Stimulated activated CD4-positive, alpha-beta T cell treated with anti-CD3 and anti-CD28 coated beads, Interleukin-4, amount 100 ng/mL, for 4 hours (primary cell): ENCODE measurements around the gene TFB1M.

Experiments
- DNase-seq, 2 experiments: peaks; one replicate each; pipeline ENCODE4 v3.0.0-alpha.2; 2020

TFB1M gene

DNA sequence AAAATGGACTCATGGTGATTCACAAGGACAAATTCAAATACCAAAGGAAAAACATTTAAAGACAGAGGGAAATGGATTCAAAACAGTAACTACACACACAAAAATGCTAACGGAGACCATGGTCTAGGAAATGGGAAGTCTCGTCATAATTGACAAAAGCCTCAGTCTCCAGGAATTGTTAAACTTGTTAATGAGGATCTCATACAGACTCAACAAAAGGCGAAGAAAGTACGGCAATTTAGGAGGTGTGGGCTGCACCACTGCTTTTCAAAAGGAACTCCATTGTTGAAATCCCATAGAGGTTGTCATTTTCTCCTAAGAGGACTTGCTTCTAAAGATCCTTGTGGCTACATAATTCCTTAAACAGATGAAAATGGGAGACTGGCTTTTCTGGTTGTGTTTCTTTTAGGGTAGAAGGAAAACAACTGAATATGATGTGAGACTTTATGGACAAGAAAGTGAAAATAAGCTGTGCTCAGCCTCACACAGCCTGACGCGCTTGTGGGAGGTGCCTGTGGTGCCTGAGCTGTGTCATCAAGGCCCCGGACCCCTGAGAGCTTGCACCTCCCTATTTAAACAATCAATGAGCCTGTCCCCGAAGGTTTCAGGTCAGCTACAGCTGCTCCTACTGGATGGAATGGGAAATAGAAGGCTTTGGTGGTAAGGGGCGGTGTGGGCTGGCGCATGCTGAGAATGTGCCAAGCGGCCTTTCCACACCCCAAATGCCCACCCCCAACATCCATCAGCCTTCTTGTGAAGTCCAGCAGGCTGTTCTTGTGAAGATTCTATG is 53.0 kb downstream of the TFB1M start:
- no peak for DNase-seq

DNA sequence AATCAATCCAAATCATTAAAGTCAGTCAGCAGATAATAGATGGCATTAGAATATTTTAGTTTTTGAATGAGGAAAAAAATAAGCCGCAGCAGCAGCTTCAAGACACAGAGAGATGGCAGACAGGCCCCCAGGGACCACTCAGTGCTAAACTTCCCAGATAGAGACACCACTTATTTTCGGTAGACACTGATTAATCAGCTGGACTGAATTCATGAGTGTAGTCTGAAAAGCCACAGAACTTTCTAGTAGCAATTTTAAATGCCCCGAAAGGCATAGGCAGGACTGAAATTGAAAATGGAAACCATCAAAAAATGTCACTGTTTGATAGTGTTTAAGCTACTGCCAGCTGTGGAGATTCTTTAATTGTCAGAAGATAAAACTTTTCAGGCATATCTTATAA is 53.6 kb downstream of the TFB1M start:
- no peak for DNase-seq

DNA sequence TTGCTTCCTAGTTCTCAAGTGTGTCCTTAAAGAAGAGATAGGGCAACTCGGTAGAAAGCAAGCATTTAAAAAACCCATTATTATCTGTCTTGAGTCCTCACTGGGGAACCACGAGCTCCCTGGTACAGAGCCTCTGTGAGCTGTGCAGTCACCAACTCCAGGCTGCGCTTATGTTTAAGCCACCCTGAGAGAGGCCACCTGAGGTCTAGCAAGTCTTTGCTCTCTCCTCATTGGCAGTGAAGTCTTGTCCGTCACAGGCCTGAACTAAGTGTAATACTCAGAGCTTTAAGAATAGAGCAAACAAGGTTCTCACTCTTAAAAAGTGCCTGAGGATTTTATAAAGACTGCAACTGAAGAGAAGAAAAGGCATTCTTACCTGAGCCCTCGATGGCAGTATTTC is 54.4 kb downstream of the TFB1M start:
- DNase-seq: no peak

DNA sequence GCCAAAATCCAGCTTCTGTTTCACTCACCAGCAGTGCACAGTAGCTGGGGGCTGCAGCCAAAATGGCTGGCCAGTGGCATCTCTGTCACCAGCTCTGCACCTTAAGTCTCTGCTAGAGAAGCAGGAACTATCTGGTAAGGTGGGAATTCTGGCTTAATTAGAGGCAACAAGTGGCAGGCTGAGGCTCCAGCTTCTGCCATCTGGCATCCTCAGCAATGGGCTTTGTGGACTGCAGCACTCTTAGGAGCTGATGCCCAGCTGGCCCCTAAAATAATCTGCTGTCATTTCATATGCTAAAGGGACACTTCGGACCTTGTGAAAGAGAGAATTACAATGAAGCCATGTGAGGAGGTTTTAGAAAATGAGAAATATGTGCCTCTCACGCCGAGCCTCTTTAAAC is 55.1 kb downstream of the TFB1M start:
- no peak for DNase-seq

DNA sequence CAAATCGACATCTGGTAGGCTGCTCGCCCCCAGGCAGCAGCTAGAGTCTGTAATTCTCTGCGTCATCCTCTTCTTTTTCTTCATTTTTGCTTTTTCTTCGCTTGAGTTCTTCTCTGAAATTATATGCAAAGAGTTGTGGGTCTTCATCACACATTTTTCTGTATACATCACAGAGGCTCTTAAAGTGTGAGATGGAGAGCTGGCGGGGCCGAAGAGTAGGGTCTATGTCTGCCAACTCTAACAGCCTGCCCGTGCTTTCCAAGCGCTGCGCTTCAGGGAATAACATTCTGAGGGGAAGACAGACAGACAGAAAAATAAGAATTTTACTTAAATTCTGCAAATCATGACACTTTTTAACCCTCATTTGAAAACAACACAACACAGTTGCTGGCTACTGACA is 56.5 kb downstream of the TFB1M start:
- DNase-seq: no peak

DNA sequence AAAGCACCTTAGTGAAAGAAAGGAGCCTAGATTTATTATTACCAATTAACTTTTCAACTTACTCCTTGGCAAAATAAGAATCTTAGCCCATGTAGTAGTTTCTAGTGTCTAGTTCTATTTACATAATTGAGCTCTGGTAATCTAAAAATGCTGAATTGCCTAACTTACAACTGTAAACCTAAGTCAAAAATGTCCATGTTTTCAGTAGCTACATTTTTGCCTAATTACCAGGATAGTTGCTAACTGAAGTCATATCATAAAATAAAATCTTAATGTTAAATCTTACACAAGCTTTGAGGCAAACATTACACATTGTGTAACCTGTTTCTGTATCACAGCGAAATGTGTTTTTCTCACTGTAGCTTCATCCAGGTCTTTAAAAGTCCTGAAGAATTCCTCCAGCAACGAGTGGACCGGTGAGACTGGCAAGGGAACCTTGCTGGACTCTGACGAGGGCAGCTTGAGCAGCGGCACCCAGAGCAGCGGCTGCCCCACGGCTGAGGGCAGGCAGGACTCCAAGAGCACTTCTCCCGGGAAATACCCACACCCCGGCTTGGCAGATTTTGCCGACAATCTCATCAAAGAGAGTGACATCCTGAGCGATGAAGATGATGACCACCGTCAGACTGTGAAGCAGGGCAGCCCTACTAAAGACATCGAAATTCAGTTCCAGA is 58.0 kb downstream of the TFB1M start:
- DNase-seq: no peak

DNA sequence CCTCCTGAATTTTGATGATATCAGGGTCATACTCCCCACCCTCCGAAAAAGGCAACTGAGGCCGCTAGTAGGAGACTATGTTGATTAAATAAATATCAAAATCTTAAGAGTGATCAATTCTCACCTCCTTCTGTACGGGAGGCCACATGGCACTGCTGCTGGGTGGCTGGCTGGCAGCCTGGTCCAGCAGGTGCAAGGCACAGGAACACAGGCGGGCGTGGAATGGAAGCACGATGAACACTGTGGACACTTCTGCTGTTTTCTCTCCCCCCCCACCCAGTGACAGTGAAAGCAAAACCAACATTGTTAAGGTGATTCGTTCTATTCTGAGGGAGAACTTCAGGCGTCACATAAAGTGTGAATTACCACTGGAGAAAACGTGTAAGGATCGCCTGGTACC is 60.1 kb downstream of the TFB1M start:
- DNase-seq: no peak

DNA sequence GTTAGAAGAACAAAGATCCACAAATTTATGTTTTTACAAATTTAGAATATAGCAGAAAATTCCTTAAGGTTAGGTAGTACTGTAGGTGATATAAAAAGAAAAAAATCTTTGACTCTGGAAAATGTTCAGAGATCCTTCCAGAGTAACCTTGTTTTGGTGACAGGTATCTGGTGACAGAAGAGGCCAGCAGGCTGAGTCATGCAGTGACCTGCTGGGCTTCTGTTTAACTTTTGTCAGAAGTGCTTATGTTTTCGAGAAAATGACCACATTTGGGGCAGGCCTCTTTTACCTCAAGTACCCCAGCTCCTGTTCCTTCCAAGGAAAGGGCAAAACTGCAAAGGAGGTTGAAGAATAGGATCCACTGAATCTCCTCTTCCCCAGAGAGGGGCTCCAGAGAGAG is 60.9 kb downstream of the TFB1M start:
- no peak for DNase-seq

DNA sequence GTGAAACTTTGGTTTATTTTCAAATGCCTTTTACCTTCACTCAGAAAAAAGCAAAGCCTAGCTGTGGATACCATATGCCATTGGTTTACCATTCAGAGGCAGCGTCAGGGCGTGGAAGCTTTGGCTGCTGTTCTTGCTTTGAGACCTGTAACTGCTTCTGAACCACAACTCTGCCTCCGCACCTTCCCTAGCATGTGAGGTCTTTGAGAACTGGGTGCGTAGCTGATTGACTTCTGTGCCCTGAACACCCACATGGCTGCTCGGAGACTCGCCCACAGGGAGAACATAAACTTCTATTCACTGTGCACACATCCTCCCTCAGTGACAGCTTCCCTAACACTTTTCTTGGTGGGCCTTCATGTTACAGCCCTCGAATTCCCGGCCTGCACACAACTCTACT is 61.7 kb downstream of the TFB1M start:
- DNase-seq: no peak

DNA sequence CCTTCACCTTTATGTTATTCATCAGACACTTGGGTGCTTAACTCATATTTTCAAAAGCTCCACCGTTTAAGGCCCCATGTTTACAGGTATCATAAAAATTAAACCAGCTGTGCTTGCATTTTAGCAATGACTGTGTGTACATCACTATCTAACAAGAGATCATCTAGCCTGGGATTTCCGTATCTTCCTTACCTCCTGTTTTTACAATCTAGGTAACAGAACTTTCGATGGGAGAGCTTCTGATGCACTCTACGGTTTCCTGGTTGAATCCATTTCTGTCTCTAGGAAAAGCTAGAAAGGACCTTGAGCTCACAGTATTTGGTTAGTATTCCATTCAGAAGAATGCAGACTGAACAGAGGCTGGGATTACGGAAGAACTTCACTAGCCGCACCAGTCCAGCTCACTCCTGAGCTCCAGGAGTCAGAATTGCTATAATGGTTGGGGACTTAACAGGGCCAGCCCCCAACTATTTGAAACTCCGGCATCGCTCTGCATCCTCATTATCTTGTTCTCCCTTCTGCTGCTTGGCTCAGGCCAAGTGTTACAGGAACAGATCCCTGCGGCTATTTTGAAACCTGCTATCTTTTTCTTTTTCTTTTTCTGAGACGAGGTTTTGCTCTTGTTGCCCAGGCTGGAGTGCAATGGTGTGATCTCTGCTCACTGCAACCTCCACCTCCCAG is 63.4 kb downstream of the TFB1M start:
- no peak for DNase-seq

DNA sequence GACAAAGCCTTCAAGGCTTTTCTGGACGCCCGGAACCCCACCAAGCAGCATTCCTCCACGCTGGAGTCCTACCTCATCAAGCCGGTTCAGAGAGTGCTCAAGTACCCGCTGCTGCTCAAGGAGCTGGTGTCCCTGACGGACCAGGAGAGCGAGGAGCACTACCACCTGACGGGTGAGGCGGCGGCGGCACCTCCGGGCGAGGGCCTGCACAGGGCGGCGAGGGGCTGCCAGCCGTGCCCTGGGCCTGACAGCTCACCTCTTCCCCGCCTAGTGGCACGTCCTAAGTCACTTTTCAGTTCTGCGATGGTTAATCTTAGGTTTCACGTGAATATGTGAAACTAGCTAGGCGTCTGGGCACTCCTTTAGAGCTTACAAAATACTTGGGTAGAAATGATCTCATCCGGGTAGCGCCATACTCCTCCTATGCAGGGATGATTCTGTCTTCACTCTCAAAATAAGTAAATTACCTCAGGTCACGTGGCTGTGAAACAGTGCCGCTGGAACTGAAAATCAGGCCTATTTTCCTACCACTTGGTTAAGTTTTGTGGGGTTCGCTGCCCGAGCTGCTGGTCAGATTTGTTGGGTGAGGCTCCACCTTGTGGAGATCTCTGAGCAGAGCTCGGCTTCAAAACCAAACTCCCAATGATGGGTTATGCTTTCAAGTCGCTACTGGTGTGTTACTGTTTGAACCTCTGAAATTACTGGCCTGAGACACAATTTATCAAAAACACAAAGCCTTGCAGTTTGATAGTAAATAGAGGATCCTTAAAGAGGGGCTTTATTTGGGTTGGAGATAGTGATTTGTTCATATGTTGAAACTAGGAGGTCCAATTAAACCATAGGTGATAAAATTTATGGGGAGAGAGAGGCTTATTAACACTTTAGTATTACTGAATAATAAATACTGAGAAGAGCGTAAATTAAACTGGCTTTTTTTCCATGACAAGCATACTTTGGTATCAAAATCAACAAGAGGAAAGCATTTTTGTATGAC is 66.0 kb downstream of the TFB1M start:
- no peak for DNase-seq

DNA sequence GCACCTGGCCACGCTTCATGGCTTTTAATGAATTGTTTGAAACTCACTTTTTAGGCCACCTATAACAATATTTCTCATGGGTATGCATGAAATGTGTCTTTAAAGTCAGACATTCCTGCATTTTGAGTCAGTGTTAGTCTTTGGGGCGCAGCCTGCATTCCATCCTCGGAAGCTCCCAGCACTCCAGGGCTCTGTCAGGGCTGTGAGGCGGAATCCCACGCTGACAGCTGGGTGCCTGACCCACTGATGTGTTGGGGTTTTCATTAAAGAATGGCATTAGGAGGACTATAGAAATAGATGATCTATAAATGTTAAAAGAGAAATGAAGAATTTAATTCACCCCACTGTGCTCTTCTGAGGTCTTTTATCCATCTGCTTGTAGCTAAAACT is 66.7 kb downstream of the TFB1M start:
- DNase-seq: no peak

DNA sequence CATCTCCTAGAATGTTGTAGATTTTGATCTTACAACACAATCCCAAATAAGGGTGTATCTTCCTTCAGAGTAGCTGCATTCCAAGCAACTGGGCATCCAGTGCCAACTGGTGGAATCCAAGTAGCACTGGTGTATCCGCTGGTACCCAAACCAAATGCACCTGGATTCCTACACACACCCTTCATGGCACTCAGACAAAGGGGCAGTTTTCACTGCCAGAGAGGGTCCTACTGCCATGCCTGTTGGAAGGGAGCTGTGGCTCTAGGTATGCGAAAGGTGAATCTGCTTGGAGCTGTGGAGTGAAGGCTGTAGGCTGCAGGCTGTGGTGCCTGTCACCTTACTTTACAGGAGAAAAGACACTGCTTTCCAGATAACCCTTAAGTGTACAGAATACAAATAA is 67.5 kb downstream of the TFB1M start:
- no peak for DNase-seq

DNA sequence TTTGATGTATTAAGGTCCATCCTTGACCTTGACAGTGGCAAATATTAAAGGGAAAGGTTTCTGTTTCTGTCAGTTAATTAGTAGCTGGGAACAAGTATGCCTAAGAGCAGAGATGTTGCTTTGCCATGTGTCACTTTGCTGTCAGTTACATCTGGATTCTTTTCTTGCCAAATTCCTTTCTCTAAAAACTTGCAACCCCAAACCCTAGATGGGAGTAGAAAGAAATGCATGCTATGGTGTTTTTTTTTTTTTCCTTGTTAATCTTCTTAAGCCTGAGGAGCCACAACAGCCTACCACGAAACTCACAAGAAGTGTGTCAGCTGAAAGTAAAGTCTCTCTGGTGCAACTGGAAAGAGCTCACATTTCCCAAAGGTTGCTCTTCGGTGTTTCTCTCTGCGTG is 68.5 kb downstream of the TFB1M start:
- no peak for DNase-seq

DNA sequence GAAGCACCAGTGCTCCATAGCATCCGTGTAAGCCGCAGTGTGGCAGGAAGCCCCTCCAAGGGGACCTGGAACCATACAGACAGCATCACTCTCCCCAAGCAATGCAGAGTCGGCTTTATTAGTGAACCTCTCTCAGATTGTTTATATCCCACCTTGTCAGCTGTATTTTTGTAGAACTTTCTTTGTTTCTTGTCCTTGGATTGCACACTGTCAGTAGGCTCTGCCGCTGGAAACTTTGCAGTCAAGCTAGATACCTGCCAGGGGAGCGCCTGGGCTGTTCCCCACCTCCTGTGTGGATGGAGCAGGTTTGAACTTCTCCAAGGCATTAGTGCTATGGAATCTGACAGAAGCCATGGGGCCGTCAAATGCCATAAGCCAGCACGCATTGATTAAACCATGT is 69.1 kb downstream of the TFB1M start:
- no peak for DNase-seq

DNA sequence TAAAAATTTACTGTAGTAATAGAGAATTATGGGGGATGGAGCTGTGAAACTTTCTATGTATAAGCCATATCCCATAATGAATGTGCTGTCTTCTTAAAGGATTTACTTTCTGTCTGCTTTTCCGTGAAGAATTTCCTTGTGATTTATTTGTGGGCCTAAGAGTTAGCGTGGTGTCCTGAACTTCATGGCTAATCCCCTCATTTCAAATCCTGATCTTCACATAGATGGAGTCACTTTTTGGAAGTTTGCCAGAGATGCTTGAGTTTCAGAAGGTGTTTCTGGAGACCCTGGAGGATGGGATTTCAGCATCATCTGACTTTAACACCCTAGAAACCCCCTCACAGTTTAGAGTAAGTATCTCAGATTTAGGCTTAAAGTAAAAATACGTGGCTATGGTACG is 69.8 kb downstream of the TFB1M start:
- no peak for DNase-seq

DNA sequence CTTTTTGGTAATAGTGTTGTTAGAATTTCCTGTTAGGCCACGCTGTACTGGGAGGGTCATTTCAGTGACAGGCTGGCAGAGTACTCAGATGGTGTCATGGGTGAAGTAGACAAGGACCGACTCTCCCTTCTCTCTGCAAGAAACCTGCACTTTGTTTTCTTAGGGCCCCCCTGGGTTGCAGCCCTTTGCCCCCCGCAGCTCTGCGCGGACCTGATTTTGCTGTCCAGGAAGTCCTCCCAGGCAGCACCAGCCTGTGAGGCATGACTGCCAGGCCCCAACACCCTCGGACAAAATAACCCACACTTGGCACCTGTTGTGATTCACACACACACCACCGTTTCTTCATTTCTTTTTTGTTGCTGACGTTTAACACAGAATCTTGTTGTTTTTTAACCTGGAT is 72.3 kb downstream of the TFB1M start:
- DNase-seq: no peak

DNA sequence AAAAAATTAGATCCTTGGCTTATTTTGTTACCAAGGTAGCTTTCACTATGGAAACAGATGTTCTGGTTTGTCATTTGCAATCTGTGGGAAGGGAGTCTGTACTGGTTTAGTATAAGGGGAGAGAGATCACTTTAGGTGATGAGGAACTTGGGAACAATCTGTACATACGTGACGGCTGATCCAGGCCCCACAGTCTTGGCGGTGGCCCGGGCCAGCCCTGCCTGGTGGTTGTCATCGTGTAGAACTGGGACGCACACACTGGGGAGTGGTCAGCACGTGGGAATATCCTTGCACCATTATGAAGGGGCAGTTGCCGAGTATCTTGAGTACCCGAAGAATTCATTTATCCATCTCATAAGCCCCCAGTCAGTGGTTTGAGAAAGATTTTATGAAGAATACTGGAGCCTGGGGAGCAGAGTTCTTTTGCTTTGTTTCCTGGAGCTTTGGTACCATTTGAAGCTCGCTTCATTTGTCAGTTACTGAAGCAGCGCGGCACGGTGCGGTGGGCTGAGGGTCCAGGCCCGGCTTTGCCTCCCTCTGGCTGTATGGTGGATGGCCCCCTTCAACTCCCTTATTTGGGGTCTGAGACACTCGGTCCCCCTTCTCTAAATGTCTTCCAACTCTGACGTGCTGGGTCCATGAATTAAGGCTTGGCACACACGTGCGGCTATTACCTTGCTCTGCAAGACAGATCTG is 73.2 kb downstream of the TFB1M start:
- DNase-seq: no peak

DNA sequence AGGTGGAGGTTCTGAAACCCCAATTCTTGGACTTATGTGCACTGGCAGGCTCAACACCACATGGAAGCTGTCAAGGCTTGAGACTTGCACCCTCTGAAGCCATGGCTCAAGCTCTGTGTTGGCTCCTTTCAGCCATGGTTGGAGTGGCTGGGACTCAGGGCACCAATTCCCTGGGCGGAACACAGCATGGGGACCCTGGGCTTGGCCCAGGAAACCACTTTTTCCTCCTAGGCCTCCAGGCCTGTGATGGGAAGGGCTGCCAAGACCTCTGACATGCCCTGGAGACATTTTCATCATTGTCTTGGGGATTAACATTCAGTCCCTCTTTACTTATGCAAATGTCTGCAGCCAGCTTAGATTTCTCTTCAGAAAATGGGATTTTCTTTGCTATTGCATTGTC is 76.7 kb downstream of the TFB1M start:
- DNase-seq: no peak

DNA sequence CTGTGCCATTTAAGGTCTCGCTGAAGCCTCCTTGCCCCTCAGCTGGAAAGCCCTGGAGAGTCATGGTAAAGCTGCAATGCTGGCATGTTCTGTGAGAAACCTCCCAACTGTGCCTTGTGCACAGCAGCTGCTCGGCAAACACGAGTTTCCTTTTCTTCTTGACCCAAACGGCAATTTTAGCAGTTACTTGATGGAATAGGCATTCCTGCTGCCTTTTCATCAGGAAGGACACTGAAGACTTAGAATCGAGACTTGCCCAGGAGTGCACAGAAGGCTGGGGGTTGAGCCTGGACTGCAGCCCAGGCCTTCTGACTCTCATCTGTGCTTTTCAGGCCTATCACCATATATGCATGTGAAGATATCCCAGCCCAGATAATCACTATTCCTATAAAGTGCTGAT is 79.2 kb downstream of the TFB1M start:
- DNase-seq: no peak

DNA sequence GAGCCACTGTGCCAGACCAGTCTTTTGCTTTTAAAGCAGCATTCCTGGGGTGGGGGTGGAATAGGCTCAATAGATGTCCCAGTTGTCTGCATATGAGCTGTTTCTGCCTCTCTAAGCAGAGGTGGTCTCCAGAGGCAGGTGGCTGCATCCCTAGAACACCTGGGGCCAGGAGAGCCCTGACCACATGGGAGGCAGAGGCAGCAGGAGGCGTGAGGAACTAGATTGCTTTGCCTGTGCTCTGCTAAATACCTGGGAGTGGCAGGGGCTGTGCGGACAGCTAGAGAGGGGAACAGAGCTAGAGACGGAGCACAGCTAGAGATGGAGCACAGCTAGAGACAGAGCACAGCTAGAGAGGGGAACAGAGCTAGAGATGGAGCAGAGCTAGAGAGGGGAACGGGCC is 79.6 kb downstream of the TFB1M start:
- DNase-seq: no peak

DNA sequence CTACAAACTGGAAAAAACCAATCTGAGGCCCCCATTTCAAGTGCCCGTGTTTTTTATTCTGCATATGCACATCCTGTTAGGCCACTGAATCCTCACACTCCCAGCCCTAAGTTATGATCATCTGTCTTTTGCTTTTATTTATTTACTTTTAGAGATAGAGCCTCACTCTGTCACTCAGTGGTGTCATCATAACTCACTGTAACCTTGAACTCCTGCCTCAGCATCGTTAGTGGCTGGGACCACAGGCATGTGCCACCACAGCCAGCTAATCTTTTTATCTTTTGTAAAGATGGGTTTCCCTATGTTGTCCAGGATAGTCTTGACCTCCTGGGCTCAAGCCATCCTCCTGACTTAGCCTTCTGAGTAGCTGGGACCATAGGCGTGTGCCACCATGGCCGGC is 80.1 kb downstream of the TFB1M start:
- DNase-seq: no peak
